HEK293 (cell line): Measurements from ENCODE around the gene HMMR.

Experiments used
- CTCF ChIA-PET: fragments of 350-600 bp; formaldehyde crosslinking; extraction: SDS; loops from one replicate; lab custom pipeline; 2021; ENCODE audit warnings: antibody characterized with exemption; lab: Yijun Ruan, JAX
- POLR2A ChIA-PET: fragments of 300-600 bp; formaldehyde crosslinking; extraction: SDS; loops from one replicate; lab custom pipeline; 2020; ENCODE audit warnings: antibody characterized with exemption, inconsistent platforms; lab: Yijun Ruan, JAX
- H3K27ac ChIP-seq: fragments of 200-500 bp; sonication (Bioruptor generic); 2 replicates; pipeline ENCODE4 v1.5.1; 2014; ENCODE audit warnings: low read depth, low read length, control low read depth, inconsistent platforms; ENCODE audit errors: extremely low read depth
- H3K36me3 ChIP-seq, 2 experiments: fragments of 200-500 bp in 1 of 2; sonication (Bioruptor generic) in 1 of 2; 1 replicate in 1 of 2; 2 replicates in 1 of 2; pipeline ENCODE4 v1.5.1; 2014 to 2017; ENCODE audit warnings: inconsistent platforms in 2 of 2, low read length in 2 of 2; ENCODE audit not compliant: control insufficient read depth in 2 of 2, insufficient read depth in 1 of 2
- H3K4me1 ChIP-seq: fragments of 200-500 bp; sonication (Bioruptor generic); 2 replicates; pipeline ENCODE4 v1.5.1; 2014; ENCODE audit warnings: mild to moderate bottlenecking, low read length, inconsistent platforms; ENCODE audit not compliant: control insufficient read depth, insufficient read depth
- H3K4me3 ChIP-seq: 2 replicates; pipeline ENCODE4 v1.5.1; 2011; ENCODE audit warnings: low read depth, mild to moderate bottlenecking, control low read depth, low read length, moderate library complexity
- H3K9me3 ChIP-seq: fragments of 200-500 bp; sonication (Bioruptor generic); 2 replicates; pipeline ENCODE4 v1.5.1; 2014; ENCODE audit warnings: low read depth, low read length, inconsistent platforms; ENCODE audit not compliant: control insufficient read depth, insufficient read depth
- GLI2 ChIP-seq: fragments of 450-650 bp; formaldehyde crosslinking; IDR thresholded peaks from 2 replicates; pipeline ENCODE4; 2017; ENCODE audit warnings: missing biosample characterization, missing genetic modification characterization, low read depth, borderline replicate concordance
- GLIS1 ChIP-seq: fragments of 450-650 bp; formaldehyde crosslinking; IDR thresholded peaks from 2 replicates; pipeline ENCODE4 v1.5.1; 2016; ENCODE audit warnings: missing biosample characterization, missing genetic modification characterization
- IKZF3 ChIP-seq: fragments of 450-650 bp; IDR thresholded peaks from 2 replicates; pipeline ENCODE4 v1.5.0; 2018; ENCODE audit warnings: missing biosample characterization, mild to moderate bottlenecking, missing genetic modification characterization, moderate library complexity
- PRDM1 ChIP-seq: fragments of 450-650 bp; formaldehyde crosslinking; IDR thresholded peaks from 2 replicates; pipeline ENCODE4; 2016; ENCODE audit warnings: missing biosample characterization, missing genetic modification characterization
- SETDB1 ChIP-seq: IDR thresholded peaks from one replicate; pipeline ENCODE4 v1.6.1; 2017; ENCODE audit warnings: mild to moderate bottlenecking, low read length, moderate library complexity, mixed read lengths; ENCODE audit not compliant: insufficient read length
- ZBTB17 ChIP-seq: fragments of 450-650 bp; formaldehyde crosslinking; IDR thresholded peaks from 2 replicates; pipeline ENCODE4 v1.5.1; 2016; ENCODE audit warnings: missing biosample characterization, missing genetic modification characterization
- ZBTB7A ChIP-seq: fragments of 450-650 bp; formaldehyde crosslinking; IDR thresholded peaks from 2 replicates; pipeline ENCODE4 v1.5.1; 2016; ENCODE audit warnings: low read depth, missing biosample characterization, missing genetic modification characterization
- ZFP69B ChIP-seq: fragments of 450-650 bp; formaldehyde crosslinking; IDR thresholded peaks from 2 replicates; pipeline ENCODE4 v1.5.1; 2016; ENCODE audit warnings: missing biosample characterization, missing genetic modification characterization
- ZIC2 ChIP-seq: fragments of 450-650 bp; formaldehyde crosslinking; IDR thresholded peaks from 2 replicates; pipeline ENCODE4 v1.5.1; 2016; ENCODE audit warnings: missing biosample characterization, missing genetic modification characterization
- ZNF121 ChIP-seq: fragments of 450-650 bp; formaldehyde crosslinking; IDR thresholded peaks from 2 replicates; pipeline ENCODE4 v1.5.1; 2016; ENCODE audit warnings: missing biosample characterization, missing genetic modification characterization
- ZNF184 ChIP-seq: fragments of 450-650 bp; IDR thresholded peaks from 2 replicates; pipeline ENCODE4 v1.5.1; 2018; ENCODE audit warnings: missing biosample characterization, mild to moderate bottlenecking, missing genetic modification characterization
- ZNF202 ChIP-seq: fragments of 450-650 bp; formaldehyde crosslinking; IDR thresholded peaks from 2 replicates; pipeline ENCODE4 v1.5.1; 2016; ENCODE audit warnings: missing biosample characterization, missing genetic modification characterization, borderline replicate concordance
- ZNF266 ChIP-seq: fragments of 450-650 bp; formaldehyde crosslinking; IDR thresholded peaks from 2 replicates; pipeline ENCODE4 v1.5.1; 2016; ENCODE audit warnings: missing biosample characterization, missing genetic modification characterization, low read depth
- ZNF302 ChIP-seq: fragments of 450-650 bp; formaldehyde crosslinking; IDR thresholded peaks from 2 replicates; pipeline ENCODE4 v1.5.1; 2016; ENCODE audit warnings: missing biosample characterization, missing genetic modification characterization, low read depth
- ZNF311 ChIP-seq: fragments of 450-650 bp; formaldehyde crosslinking; IDR thresholded peaks from 2 replicates; pipeline ENCODE4 v1.5.1; 2017; ENCODE audit warnings: missing biosample characterization, missing genetic modification characterization, borderline replicate concordance
- ZNF335 ChIP-seq: fragments of 450-650 bp; formaldehyde crosslinking; conservative IDR thresholded peaks from 2 replicates; pipeline ENCODE4 v1.5.1; 2016; ENCODE audit warnings: missing biosample characterization, missing genetic modification characterization
- ZNF558 ChIP-seq: fragments of 450-650 bp; formaldehyde crosslinking; IDR thresholded peaks from 2 replicates; pipeline ENCODE4 v1.5.1; 2016; ENCODE audit warnings: missing biosample characterization, missing genetic modification characterization
- ZNF596 ChIP-seq: fragments of 450-650 bp; IDR thresholded peaks from 2 replicates; pipeline ENCODE4 v1.5.0; 2018; ENCODE audit warnings: missing biosample characterization, mild to moderate bottlenecking, missing genetic modification characterization, moderate library complexity
- ZNF747 ChIP-seq: fragments of 450-650 bp; formaldehyde crosslinking; IDR thresholded peaks from 2 replicates; pipeline ENCODE4 v1.5.1; 2016; ENCODE audit warnings: missing biosample characterization, missing genetic modification characterization
- TF ChIP-seq, protein P1 (sequence below): fragments of 450-650 bp; formaldehyde crosslinking; IDR thresholded peaks from 2 replicates; pipeline ENCODE4 v1.5.1; 2016; ENCODE audit warnings: missing biosample characterization, missing genetic modification characterization
- TF ChIP-seq, protein P2 (sequence below): fragments of 450-650 bp; formaldehyde crosslinking; IDR thresholded peaks from 2 replicates; pipeline ENCODE4 v1.5.1; 2016; ENCODE audit warnings: missing biosample characterization, missing genetic modification characterization
- TF ChIP-seq, protein P3 (sequence below): fragments of 450-650 bp; formaldehyde crosslinking; IDR thresholded peaks from 2 replicates; pipeline ENCODE4 v1.5.1; 2016; ENCODE audit warnings: missing biosample characterization, missing genetic modification characterization

Gene HMMR

DNA sequence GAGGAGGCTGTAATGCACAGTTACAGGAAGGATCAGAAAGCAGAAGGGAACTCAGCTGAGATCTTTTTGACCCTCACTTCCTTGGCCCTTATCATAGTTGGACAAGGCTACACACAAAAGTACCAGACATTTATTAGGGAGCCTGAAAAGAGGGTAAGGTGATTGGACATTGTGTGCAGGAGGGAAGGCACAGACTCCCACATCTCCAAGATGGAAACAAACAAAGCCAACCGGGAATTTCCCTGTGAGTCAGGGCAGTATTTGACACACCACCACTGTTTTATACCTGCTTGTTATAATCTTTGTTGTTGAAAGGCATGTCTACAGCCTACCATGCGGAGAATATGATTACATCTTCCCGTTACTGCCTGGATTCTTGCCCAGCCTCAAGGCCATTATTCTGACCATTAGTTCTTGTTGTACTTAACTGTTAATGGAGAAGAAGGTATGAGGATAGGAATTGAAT is 26.0 kb upstream of the HMMR start:
- Histone ChIP-seq H3K27ac (no peak overlapping the region), H3K36me3 (peaks cover 0 to 7% of the 10 kb centered on the region in 2 experiments; a peak in 1 of 3 replicates), H3K4me1 (peaks cover 4% of the 10 kb centered on the region; the same call in 1 of the 2 replicates), H3K4me3 (no peak overlapping the region), H3K9me3 (no peaks in the 10 kb centered on the region)
- POLR2A ChIA-PET, result no interaction called here
- CTCF ChIA-PET, result interaction anchor here (0.6 to 0.9 kb wide), 2 partner anchors 26 to 87 kb away, joined by 3 to 6 read pairs; no protein-coding TSS in a partner anchor
- TF ChIP-seq ZNF311 (tag by site-specific recombination) (no peak), ZNF302 (tag by site-specific recombination) (no peak), ZNF335 (tag by site-specific recombination) (peak; percentile 63), SETDB1 (no peak), IKZF3 (tag by site-specific recombination) (0 out of 2 replicates have a peak, but pooled peaks have one; percentile 39), ZNF747 (tag by site-specific recombination) (no peak), ZBTB7A (tag by site-specific recombination) (no peak), ZNF558 (tag by site-specific recombination) (no peak)

DNA sequence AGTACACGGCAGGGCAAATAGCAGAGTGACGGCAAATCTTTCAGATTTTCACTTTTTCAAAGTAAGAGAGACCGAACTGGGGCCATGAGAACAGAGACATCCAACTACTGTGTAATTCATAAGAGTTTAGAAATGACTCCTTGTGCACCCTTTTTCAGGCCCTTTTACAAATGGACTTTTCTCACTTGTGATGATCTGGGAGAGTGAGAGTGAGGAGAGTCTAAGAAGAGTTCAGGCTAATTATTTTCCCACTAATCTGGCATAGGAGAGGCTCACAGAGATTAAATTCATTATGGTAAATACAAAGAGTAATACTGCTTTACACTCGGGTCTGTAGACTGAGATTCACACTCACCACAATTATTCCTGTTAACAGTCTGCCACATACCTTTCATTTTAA is 23.9 kb upstream of the HMMR start:
- Histone ChIP-seq H3K4me3 (no peak overlapping the region), H3K4me1 (peaks cover 5% of the 10 kb centered on the region; the same call in 1 of the 2 replicates), H3K9me3 (no peaks in the 10 kb centered on the region), H3K27ac (no peak overlapping the region), H3K36me3 (peaks cover 13 to 27% of the 10 kb centered on the region in 2 experiments; a peak in 2 of 3 replicates)
- TF ChIP-seq, protein P1, sequence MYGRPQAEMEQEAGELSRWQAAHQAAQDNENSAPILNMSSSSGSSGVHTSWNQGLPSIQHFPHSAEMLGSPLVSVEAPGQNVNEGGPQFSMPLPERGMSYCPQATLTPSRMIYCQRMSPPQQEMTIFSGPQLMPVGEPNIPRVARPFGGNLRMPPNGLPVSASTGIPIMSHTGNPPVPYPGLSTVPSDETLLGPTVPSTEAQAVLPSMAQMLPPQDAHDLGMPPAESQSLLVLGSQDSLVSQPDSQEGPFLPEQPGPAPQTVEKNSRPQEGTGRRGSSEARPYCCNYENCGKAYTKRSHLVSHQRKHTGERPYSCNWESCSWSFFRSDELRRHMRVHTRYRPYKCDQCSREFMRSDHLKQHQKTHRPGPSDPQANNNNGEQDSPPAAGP (tag by site-specific recombination), result no peak
- TF ChIP-seq ZBTB17 (tag by site-specific recombination) (0 out of 2 replicates have a peak, but pooled peaks have one; percentile 31), PRDM1 (peak; percentile 92), ZNF747 (tag by site-specific recombination) (no peak), ZNF202 (tag by site-specific recombination) (no peak), ZNF596 (tag by site-specific recombination) (no peak)
- ChIA-PET CTCF (no interaction called here), POLR2A (interaction anchor here (1.0 kb wide), 1 partner anchor 24 kb away, joined by 3 read pairs; the partner anchor contains the start of gene HMMR)

DNA sequence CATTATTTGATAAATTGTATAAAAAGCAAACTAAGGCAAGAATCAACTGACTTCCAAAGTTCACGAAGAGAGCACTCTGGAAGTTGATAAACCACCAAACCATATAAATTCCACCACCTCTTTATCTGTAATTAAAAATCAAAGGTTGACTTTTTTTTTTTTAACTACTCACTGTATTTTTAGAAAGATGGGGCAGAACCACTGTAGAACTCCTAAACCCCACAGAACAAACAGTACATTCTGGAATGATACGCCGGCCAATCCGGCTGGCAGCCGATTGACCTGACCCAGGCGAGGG is 23.5 kb upstream of the HMMR start:
- Histone ChIP-seq H3K9me3 (no peaks in the 10 kb centered on the region), H3K27ac (no peak overlapping the region), H3K36me3 (peaks cover 17 to 31% of the 10 kb centered on the region in 2 experiments; a peak in 2 of 3 replicates), H3K4me3 (peak overlapping the region; percentile 28), H3K4me1 (peaks cover 5% of the 10 kb centered on the region; the same call in 1 of the 2 replicates)
- POLR2A ChIA-PET, result interaction anchor here (1.5 to 7.1 kb wide), 6 partner anchors 11 to 69 kb away, joined by 7 to 166 read pairs (median 12); partner anchors contain the start of genes HMMR, MAT2B and NUDCD2
- CTCF ChIA-PET, result interaction anchor here (1.4 kb wide), 1 partner anchor 37 kb away, joined by 6 read pairs; no protein-coding TSS in a partner anchor
- TF ChIP-seq ZNF266 (tag by site-specific recombination), result no peak
- TF ChIP-seq ZNF184 (tag by site-specific recombination), result 0 out of 2 replicates have a peak, but pooled peaks have one; percentile 31
- no peak for TF ChIP-seq ZIC2 (tag by site-specific recombination)
- TF ChIP-seq ZNF335 (tag by site-specific recombination), result peak; percentile 74
- TF ChIP-seq GLI2 (tag by site-specific recombination), result no peak
- TF ChIP-seq ZFP69B (tag by site-specific recombination), result no peak
- no peak for TF ChIP-seq ZNF121 (tag by site-specific recombination)
- peak; percentile 51; the same call in 1 of the 2 replicates for TF ChIP-seq GLIS1 (tag by site-specific recombination)
- TF ChIP-seq, protein P2, sequence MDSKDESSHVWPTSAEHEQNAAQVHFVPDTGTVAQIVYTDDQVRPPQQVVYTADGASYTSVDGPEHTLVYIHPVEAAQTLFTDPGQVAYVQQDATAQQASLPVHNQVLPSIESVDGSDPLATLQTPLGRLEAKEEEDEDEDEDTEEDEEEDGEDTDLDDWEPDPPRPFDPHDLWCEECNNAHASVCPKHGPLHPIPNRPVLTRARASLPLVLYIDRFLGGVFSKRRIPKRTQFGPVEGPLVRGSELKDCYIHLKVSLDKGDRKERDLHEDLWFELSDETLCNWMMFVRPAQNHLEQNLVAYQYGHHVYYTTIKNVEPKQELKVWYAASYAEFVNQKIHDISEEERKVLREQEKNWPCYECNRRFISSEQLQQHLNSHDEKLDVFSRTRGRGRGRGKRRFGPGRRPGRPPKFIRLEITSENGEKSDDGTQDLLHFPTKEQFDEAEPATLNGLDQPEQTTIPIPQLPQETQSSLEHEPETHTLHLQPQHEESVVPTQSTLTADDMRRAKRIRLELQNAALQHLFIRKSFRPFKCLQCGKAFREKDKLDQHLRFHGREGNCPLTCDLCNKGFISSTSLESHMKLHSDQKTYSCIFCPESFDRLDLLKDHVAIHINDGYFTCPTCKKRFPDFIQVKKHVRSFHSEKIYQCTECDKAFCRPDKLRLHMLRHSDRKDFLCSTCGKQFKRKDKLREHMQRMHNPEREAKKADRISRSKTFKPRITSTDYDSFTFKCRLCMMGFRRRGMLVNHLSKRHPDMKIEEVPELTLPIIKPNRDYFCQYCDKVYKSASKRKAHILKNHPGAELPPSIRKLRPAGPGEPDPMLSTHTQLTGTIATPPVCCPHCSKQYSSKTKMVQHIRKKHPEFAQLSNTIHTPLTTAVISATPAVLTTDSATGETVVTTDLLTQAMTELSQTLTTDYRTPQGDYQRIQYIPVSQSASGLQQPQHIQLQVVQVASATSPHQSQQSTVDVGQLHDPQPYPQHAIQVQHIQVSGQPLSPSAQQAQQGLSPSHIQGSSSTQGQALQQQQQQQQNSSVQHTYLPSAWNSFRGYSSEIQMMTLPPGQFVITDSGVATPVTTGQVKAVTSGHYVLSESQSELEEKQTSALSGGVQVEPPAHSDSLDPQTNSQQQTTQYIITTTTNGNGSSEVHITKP (tag by site-specific recombination), result peak; percentile 83; the same call in 1 of the 2 replicates
- TF ChIP-seq, protein P3, sequence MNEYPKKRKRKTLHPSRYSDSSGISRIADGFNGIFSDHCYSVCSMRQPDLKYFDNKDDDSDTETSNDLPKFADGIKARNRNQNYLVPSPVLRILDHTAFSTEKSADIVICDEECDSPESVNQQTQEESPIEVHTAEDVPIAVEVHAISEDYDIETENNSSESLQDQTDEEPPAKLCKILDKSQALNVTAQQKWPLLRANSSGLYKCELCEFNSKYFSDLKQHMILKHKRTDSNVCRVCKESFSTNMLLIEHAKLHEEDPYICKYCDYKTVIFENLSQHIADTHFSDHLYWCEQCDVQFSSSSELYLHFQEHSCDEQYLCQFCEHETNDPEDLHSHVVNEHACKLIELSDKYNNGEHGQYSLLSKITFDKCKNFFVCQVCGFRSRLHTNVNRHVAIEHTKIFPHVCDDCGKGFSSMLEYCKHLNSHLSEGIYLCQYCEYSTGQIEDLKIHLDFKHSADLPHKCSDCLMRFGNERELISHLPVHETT (tag by site-specific recombination), result no peak
